Measurements from ENCODE around the gene FBXL17.

- TF ChIP-seq POLR2A (IDR thresholded peaks at IDR 0.05) (no peak), CTCF (IDR thresholded peaks at IDR 0.05) (no peak)
Observed at GRCh38 chr5:107968406-107968843, 413.5 kb downstream of the FBXL17 start.
